Left lobe of liver (tissue), 2 donors: ENCODE measurements around the gene KLF16. TPM values are rescaled to one million over a fixed set of nuclear protein-coding genes. Genes with fewer than 3 reads are reported as not detected.

Experiments used
- ATAC-seq: fragments of 200-7000 bp; cut with Tn5 transposase; one replicate; pipeline ENCODE4 v1.9.1; 2020; ENCODE audit warnings: mild to moderate bottlenecking, moderate library complexity
- DNase-seq: peaks from one replicate; pipeline ENCODE4 v3.0.0-alpha.2; 2020; ENCODE audit warnings: low spot score
- total RNA-seq: library from RNA; stranded (reverse); gene quantifications from one replicate; pipeline ENCODE4 v1.2.1, GENCODE V29; 2021
- donor health status: DM: no; HTN: no; CAD: no; lungs with moderate emphysema.
- donor health status: DM: no; HTN: yes; CAD: no.

KLF16 gene
- total RNA-seq, 1 donor from 2014 or later: 11.9 TPM

DNA sequence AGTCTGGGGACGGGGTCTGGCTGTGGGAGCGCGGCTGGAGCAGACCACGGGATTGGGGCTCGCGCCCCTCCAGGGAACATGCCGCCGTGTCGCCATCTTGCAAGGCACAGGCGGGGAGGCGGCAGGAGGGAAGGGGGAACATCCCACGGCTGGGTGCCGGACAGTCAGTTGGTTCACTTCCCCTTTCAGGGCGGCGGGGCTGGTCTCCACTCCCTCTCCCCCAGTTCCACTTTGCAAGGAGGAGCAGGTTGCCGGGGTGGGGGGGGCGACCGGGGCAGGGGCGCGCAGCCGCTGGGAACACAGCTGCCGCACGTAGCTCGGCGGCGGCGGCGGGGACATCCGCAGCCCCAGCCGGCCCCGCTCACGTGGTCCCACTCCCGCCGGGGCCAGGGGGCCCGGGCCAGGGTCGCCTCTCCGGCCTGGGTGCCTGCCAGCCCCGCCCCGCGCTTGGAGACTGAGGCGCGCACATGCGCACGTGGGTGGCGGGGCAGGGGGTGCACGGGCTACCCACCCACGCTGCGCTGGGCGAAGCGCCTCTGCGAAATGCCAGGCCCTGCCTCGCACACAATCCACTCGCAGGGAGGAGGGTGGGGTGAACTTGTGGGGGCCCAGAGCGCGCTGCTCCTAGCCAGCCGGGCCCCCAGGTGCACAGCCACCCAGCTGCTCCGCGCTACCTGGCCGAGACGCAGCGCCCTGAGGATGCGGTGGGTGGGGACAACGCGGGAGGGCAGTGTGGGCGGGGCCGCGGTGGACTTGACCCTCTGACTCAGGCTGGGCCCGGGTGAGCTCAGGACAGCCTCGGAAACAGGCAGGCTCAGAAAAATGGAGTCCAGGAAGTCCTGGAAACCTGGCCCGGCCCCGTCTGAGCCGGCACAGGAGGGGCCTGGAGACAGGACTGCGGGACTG lies 6.4 kb downstream of the KLF16 start:
- DNase-seq (peak; percentile 92), ATAC-seq (peak; percentile 70)

DNA sequence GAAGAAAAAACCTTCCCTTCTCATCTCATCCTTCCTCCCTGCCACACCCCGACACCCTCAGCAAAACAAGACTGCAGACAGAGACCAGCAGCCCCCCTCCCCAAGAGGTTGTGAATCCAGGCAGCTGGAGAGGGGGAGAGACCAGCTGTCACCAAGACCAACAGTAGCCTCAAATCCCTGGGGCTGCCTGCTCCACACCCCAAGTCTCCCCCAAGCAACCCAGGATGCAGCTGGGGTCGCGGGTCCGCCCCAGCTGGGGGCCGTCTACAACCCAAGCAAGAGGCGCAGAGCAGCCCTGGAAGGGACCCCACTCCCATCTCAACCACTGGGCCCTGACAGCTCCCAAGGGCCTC lies 7.1 kb downstream of the KLF16 start:
- DNase-seq: no peak
- ATAC-seq: no peak

DNA sequence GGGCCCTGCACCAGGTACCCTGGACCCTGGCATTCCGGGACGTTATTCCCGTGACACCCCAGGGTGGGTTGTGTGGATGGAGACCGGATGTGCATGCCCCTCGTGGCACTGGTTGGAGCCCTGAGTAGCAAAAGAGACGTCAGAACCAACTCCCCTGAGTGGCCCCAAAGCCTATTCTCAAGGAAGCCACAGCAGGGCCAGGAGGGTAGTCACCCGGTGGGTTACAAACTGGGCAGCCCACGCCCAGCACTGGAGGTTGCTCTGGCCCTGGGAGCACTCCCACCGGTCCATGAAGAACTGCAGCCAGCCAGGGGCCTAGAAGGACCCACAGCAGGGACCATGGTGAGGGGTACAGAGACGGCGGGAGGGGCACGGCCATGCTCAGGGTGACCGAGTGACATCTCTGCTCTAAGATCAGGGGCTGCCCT lies 7.5 kb downstream of the KLF16 start:
- no peak for DNase-seq

DNA sequence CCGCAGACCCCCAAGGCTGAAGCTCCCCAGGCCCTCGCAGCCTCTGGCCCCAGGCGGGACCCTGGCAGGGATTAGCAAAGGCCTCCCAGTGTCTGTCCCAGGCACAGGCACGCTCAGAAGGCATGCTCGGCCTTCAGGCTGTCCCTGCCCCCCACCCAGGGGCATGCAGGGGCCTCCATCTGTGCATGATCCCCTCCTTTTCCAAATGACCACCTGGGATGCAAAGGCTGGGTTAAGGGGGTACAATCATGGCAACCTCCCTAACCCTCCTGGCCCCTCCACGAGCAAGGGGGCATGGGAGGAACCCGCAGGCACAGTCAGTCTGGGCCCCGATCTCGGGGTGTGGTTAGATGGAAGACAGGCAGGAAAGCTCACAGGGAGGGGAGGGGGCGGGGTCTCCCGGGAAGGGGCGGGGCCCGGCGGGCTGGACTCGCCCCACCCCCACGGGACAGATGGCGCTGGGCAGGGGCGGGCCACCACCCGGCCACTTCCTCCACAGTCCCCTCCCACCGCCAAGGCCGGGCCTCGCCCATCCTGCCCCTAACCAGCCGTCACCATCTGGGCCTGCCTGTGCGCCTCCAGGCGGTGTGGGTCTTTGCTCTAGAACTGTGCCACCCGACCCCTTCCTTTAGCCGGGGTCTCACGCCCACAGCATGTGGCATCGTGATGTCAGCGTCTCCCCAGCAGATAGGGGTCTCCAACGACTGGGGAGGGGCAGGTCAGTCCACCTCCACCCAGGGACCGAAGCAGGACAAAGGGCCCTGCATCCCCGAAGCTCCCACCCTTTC lies 8.1 kb downstream of the KLF16 start:
- ATAC-seq (peak; percentile 32), DNase-seq (peak; percentile 81)

More for the DNA sequence above, 7.5 kb downstream of the KLF16 start:
- ATAC-seq: no peak

DNA sequence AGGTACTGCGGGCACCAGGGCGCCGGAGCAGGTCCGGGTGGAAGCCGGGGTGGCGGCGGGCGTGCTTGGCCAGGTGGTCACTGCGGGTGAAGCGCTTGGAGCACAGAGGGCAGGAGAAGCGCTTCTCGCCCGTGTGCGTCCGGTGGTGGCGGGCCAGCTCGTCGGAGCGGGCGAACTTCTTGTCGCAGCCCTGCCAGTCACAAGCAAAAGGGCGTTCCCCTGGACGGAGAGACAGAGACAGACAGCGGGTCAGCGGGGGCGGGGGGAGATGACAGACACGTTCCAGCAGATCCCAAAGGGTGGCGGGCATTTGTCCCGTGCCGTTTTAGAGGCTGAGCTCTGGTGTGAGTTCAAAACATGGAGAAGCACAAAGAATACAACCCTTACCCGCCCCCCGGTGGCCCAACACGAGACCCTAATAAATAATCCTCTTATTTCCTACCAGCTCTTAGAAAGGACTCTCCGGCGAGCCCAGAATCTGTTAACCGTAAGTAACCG lies 8.8 kb downstream of the KLF16 start:
- DNase-seq: no peak

DNA sequence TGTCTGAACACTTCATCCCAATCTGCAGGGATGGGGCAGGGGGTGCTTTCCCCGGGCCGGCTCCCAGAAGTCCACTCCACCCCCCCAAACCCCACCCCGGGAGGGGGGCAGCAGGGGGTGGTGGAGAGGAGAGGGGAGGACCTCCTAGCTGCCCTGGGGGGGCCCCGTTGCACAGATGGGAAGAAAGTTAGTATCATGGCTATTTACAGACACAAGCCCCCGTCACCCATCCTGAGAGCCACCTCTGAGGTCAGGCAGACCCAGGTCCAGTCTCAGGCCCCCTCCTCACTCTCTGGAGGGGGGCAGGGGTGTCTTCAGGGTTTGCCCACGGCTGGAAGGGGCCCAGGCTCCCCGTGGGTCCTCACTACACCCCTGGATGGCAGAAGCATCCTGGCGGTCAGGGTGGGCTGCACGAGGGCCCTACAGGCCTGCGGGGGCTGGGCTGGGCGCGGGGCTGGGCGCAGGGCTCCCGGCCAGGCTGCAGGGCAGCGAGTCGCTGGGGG lies 9.3 kb downstream of the KLF16 start:
- no peak for ATAC-seq
- no peak for DNase-seq

More for the DNA sequence above, 8.8 kb downstream of the KLF16 start:
- ATAC-seq: no peak

DNA sequence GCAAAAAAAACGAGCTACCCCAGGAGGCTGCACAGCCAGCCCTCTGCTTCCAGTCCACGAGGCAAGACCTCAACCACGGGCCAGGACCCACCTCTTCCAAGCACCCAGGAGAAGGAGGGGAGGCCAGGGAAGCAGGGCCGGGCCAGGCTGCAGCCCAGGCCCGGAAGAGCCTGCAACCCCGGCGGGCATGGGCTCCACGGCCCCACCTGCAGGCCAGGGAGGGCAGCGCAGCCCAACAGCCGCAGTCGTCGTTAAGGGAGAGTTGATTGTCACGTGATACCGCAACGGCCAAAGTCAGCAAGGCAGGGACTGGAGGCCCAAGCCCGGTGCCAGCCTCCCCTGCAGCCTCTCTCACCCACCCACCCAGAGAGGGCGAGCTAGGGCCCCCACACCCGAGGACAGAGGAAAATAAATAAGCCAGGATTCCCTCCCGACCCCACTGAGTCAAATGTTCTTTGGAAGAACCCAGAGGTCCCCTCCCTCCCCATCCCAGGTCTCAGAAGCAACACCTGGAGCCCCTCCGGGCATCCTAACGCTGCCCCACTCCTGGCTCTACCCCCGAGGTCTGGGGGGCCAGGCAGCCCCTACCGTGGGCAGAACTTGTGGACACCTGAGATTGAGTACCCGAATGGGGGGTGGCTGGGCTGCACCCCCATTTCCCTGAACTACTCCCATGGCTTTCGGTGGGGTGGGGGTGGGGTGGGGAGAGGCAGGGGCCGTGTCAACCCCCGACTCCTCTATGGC lies 9.9 kb downstream of the KLF16 start:
- DNase-seq (peak; percentile 87), ATAC-seq (peak; percentile 62)

DNA sequence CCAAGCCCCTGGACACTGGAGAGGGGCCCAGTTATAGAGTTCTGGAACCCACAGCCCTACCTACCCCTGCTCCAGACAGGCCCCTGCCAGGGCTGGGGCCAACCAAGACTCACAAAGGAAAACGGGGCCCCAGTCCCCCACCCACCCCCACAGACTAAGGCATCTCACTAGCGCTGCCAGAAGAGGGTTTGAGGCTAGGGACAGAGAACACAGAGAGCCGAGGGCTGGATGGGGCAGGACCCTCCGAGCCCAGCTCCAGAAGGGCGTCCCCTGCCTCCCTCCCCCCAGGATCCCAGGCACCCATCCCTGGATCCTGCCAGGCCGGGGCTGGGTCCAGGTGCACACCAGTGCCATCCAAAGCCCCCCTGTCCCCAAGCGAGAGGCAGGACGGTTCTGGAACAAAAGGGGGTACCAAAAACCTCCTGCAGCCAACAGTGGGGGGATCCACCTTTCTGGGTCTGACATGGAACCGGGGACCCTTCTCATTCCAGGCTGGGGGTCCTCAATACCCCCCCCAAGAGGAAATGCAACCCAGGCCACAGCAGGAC lies 10.7 kb downstream of the KLF16 start:
- ATAC-seq (no peak), DNase-seq (no peak)

DNA sequence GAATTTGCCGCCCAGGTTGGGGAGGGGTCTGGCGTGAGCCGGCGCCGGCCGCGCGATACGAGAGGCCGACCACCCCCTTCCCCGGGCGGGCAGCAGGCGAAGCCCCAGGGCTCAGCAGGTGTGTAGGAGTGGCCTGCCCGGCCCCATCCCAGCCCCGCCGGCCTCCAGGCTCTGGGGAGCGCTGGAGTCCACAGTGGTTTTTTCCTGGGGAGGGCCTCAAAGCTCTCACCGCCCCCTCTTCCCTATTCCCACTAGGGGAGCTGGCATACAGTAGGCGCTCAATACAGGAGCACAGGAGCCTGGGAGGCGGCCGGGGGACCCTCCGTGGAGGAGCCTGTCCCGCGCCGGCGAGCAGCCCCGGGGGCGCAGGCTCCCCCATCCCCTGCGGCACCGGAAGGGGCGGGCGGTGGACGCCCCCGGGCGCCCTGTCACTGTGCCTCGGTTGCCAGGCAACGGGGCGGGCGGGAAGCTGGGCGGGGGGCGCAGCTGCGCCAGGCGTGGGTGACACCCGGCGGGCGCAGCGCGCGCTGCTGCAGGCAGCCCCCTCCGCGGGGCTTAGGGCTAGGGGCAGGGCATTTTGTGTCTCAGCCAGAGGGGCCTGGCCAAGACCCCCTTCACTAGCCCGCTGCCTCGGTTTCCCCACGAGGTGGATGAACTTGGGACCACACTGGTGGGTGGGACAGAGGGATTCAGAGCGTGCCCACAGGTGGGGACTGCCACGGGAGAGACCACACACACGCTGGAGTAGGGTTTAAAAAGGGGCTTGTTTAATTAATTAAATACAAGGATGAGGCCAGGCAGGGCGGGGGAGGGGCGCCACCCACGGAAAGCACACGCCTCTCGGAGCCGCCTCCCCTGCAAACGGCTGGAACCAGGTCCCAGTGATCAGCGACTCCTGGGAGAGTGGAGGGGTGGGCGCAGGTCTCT lies 11.5 kb downstream of the KLF16 start:
- ATAC-seq (no peak), DNase-seq (no peak)

DNA sequence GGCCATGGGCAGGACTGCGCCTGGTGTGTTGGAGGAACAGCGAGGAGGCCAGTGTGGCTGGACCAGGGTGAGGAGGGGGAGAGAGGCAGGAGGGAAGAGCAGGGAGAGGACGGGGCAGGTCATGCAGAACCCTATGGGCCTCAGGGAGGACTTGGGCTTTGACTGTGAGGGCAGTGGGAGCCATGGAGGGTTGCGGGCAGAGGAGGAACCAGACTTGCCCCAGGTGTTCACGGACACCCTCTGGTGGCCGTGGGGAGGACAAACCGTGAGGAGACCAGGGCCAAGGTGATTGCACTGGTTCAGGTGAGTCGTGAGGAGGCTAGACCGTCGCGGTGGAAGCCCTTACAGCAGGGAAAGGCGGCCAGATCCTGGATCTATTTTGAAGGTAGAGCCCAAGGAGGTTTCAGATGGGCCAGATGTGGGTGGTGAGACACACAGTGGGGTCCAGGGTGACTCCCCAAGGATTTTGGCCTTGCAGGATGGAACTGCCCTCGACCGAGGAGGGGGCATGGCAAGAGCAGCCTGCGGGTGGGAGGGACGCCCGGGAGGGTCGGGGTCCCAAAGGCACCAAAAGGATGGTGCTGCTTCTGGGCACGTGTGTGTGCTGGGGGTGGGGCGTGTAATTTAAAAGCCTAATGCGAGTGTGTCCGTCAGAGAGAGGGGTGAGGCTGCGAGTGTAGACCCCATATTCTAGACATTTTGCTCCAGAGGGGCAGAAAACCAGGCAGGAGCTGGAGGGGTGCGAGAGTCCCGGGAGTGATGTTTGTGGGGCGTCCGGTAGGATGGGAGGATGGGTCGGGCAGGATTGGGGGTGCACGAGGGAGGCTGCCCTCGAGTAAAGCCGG lies 12.3 kb downstream of the KLF16 start:
- DNase-seq (no peak), ATAC-seq (no peak)

DNA sequence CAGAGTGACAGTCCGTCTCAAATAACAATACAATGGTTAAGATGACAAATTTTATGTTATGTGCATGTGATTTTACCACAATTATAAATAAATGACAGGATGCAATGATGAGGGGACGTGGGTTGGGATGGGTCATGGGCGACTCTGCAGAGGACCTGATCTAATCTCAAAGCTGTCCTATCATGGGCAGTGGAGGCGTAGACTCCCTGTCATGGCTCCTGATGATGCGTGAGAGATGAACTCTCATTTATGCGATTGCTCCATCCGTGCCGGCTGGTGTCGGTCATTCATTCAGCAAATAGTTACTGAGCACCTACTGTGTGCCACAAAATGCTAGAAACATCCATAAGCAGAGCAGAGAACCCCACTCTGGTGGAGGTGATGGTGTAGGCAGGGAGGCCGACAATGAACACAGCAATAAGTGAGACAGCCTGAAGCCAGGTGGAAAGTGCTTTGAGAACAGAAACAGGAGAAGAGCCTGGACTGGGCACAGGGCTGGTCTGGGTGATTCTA lies 13.4 kb downstream of the KLF16 start:
- DNase-seq: no peak
- no peak for ATAC-seq

DNA sequence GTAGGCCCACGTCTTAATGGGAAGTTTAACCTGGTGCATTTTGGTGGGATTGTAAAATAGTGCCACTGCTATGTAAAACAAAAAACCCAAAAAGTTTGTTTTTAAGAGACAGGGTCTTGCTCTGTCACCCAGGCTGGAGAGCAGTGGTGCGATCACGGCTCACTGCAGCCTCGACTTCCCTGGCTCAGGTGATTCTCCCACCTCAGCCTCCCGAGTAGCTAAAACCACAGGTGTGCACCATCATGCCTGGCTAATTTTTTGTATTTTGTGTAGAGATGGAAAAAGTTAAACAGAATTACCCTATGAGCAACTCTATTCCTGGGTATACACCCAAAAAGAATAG lies 14.3 kb downstream of the KLF16 start:
- DNase-seq (no peak), ATAC-seq (no peak)

DNA sequence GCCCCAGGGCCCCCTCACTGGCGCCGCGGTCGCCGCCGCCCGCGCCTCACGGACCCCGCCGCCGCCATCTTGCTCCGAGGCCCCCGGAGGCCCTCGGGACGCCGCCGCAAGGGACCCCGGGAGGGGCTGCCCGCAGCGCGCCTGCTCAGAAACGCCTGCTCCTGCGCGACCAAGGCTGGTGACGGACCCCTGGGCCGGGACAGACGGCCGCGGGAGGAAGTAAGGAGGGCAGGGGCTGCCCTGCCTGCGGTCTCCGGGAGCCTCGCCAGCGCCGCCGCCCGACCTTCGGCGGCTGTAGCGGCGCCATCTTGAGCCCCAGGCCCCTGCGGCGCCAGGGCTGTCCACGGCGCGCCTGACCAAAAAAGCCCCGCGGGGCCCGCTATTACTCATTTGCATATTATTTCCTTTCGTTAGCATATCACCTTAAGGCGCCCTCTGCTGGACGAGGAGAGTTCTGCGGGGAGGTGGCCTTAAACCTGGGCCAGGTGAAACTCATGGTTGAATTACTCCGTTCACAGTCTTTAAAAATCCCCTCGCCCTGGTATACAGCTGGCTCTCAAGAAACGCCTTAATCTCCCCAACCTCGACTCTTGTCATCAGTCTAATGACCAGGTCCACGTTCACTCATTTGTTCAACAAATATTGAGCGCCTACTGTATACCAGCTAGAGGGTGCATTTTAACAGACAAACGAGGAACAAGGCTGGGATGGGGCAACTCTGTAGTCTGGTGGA lies 14.8 kb downstream of the KLF16 start, which contains the start of gene REXO1:
Gene REXO1, minus strand, starts transcription at position 85 of the 733 bp plus-strand sequence. CDS start 125 bp downstream, outside the sequence.
- peak; percentile 96 for DNase-seq
- peak; percentile 85 for ATAC-seq

DNA sequence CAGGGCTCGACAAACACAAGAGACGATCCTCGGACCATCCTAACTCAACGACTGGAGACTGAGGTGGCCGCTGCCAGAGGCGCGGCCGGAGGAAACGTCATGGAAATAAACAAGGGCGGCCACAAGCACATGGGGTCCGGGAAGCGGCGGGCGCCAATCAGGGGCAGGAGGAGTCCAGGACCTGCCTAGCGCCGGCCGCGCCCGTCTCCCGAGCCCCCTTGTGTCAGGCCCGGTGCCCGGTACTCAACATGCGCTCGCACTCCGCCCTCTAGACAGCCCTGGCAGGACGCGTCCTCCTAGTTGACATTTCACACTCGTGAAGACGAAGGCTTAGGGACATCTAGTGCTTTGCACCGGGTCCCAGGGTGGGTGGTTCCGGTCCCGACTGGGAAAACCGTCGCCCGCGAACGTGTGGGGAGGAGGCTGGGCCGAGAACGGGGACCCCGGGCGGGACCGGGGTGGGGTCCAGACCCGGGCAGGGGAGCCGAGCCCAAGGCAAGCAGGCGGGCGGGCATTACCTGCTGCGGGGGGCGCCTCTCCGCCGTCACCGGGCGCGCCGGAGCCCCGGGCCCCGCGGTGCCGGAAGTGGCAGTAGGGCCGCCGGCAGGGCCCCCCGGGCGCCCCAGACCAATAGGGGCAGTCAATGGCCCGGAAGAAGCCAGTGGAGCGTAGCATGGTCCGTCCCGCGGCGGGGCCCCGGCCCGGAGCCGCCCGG lies 15.5 kb downstream of the KLF16 start:
- DNase-seq: no peak
- peak; percentile 3 for ATAC-seq

DNA sequence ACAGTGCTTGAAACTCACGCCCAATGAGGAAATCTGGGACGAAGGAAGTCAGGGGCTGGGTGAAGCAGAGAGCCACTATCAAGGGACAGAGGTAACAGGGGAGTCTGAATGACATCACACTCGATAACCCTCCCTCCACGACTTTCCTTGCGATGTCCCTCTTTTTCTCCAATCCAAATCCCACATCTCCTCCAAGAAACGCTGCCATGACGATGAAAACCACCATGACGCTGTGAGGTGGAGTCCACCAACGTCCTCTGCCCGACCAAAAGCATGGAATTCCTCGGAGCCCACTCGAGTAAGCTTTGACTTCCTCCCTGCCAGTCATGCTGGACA lies 16.1 kb downstream of the KLF16 start:
- no peak for ATAC-seq
- DNase-seq: no peak

DNA sequence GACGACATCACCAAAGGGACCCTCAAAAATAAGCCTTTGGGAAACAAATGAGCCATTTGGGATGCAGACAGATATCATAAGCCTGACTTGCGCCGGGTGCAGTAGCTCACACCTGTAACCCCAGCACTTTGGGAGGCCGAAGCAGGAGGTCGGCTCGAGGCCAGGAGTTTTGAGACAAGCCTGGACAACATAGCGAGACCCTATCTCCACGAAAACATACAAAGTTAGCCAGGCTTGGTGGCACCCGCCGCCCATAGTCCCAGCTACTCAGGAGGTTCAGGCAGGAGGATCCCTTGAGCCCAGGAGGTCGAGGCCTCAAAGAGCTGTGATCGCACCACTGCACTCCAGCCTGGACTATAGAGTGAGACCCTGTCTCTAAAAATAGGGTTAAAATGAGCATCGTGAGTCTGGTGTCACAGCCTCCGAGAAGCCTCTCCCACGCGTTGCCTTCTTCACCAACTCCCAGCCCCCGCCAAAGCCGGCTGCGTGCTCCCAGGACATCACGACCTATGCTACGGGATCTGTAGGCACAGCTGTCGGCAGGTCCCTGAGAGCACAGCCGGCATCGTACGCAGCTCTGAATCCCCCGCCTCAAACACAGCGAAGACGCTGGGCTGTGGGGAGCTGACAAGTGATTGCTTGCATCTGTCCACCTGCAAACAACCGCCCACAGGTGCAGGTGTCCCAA lies 16.7 kb downstream of the KLF16 start:
- no peak for ATAC-seq
- DNase-seq: no peak

DNA sequence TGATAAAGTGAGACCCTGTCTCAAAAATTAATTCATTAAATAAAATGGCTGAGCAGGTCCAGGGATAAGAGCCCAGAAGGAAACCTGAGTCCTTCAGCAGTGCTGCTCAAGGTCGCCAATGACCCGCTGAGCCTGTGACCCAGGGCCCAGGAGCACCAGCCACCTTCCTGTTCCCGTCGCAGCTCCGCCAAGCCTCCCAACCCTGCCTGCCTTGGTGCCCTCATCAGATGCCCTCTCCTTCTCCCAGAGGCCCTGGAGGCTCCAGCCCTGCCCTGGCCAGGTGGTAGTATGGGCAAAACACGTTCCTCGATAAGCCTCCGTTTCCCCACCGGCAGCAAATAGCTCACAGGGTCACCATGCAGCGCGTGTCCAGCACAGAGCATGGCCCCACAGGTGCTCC lies 17.7 kb downstream of the KLF16 start:
- no peak for DNase-seq
- no peak for ATAC-seq
